Loucy (cell line): ENCODE results near the gene SLFN5.

ENCODE experiments used
- H2AFZ ChIP-seq: fragments of 200-600 bp; sonication (generic); 2 replicates; pipeline ENCODE4 v1.6.0; 2016; ENCODE audit warnings: antibody characterized with exemption, mild to moderate bottlenecking, low read length, moderate library complexity
- H3F3A ChIP-seq: fragments of 200-600 bp; 2 replicates; pipeline ENCODE4 v1.6.0; 2016; ENCODE audit warnings: antibody characterized with exemption, low read depth, mild to moderate bottlenecking
- H3K27me3 ChIP-seq: fragments of 200-600 bp; sonication (generic); 2 replicates; pipeline ENCODE4 v1.6.1; 2014; ENCODE audit warnings: low read length, mild to moderate bottlenecking; ENCODE audit not compliant: insufficient read depth, poor library complexity, severe bottlenecking
- H3K36me3 ChIP-seq: fragments of 200-600 bp; sonication (generic); 2 replicates; pipeline ENCODE4 v1.6.1; 2016; ENCODE audit warnings: low read length; ENCODE audit not compliant: insufficient read depth
- H3K4me1 ChIP-seq: fragments of 200-600 bp; sonication (generic); 2 replicates; pipeline ENCODE4 v1.5.1; 2014; ENCODE audit warnings: low read length, mild to moderate bottlenecking; ENCODE audit not compliant: insufficient read depth, poor library complexity, severe bottlenecking
- H3K4me2 ChIP-seq: fragments of 200-600 bp; sonication (generic); 2 replicates; pipeline ENCODE4 v1.6.0; 2014; ENCODE audit warnings: antibody characterized with exemption, low read length, low read depth, mild to moderate bottlenecking; ENCODE audit not compliant: poor library complexity, severe bottlenecking
- H3K4me3 ChIP-seq: fragments of 200-600 bp; sonication (generic); 2 replicates; pipeline ENCODE4 v1.5.1; 2014; ENCODE audit warnings: low read length, mild to moderate bottlenecking, mixed read lengths; ENCODE audit not compliant: poor library complexity, severe bottlenecking
- H3K79me2 ChIP-seq: fragments of 200-600 bp; sonication (generic); 2 replicates; pipeline ENCODE4 v1.6.1; 2014; ENCODE audit warnings: low read length; ENCODE audit not compliant: insufficient read depth
- H3K9ac ChIP-seq: fragments of 200-600 bp; sonication (generic); 2 replicates; pipeline ENCODE4 v1.6.0; 2014; ENCODE audit warnings: mild to moderate bottlenecking, low read depth, low read length, moderate library complexity; ENCODE audit not compliant: poor library complexity, severe bottlenecking
- H3K9me2 ChIP-seq: fragments of 200-600 bp; sonication (generic); replicated peaks from 2 replicates; pipeline ENCODE4 v1.6.1; 2016; ENCODE audit warnings: low read depth, low read length, mixed read lengths
- H3K9me3 ChIP-seq: fragments of 200-600 bp; sonication (generic); 2 replicates; pipeline ENCODE4 v1.6.1; 2014; ENCODE audit warnings: mild to moderate bottlenecking, antibody characterized with exemption, low read length, low read depth; ENCODE audit not compliant: insufficient read depth
- H4K20me1 ChIP-seq: fragments of 200-600 bp; sonication (generic); 2 replicates; pipeline ENCODE4 v1.6.0; 2014; ENCODE audit warnings: antibody characterized with exemption, low read length, mild to moderate bottlenecking; ENCODE audit not compliant: insufficient read depth, poor library complexity, severe bottlenecking
- EZH2phosphoT487 ChIP-seq: fragments of 200-600 bp; IDR thresholded peaks from 2 replicates; pipeline ENCODE4 v1.6.1; 2018; ENCODE audit warnings: antibody characterized with exemption, mild to moderate bottlenecking, moderate library complexity, borderline replicate concordance
- TF ChIP-seq, protein P1 (sequence below): fragments of 200-600 bp; sonication (generic); conservative IDR thresholded peaks from 2 replicates; pipeline ENCODE4 v1.5.1; 2014; ENCODE audit warnings: mild to moderate bottlenecking, antibody characterized with exemption, low read length

The SLFN5 gene

DNA sequence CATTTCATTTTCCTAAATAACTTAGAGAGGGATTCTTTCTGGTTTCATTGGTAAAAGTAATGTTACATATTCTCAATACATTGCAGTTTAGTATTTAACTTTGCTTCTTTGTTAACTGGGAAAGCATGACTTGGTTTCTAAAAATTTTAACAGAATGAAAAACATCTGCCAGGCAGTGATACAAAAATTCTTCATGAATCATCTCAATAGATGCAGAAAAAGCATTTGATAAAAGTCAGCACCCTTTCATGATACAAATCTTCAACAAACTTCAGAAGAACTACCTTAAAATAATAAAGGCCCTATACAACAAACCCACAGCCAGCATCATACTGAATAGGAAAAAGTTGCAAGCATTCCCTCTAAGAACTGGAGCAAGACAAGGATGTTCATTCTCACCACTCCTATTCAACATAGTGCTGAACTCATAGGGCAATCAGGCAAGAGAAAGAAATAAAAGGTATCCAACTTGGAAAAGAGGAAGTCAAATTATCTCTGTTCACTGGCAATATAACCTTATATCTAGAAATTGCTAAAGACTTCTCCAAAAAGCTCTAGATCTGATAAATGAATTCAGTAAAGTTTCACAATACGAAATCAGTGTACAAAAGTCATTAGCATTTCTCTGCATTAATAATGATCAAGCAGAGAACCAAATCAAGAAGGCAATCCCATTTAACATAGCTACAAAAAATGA, 50.4 kb downstream of the SLFN5 start:
- TF ChIP-seq, protein P1, sequence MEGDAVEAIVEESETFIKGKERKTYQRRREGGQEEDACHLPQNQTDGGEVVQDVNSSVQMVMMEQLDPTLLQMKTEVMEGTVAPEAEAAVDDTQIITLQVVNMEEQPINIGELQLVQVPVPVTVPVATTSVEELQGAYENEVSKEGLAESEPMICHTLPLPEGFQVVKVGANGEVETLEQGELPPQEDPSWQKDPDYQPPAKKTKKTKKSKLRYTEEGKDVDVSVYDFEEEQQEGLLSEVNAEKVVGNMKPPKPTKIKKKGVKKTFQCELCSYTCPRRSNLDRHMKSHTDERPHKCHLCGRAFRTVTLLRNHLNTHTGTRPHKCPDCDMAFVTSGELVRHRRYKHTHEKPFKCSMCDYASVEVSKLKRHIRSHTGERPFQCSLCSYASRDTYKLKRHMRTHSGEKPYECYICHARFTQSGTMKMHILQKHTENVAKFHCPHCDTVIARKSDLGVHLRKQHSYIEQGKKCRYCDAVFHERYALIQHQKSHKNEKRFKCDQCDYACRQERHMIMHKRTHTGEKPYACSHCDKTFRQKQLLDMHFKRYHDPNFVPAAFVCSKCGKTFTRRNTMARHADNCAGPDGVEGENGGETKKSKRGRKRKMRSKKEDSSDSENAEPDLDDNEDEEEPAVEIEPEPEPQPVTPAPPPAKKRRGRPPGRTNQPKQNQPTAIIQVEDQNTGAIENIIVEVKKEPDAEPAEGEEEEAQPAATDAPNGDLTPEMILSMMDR, result no peak
- TF ChIP-seq EZH2phosphoT487, result no peak
- Histone ChIP-seq H3K4me2 (no peak overlapping the region), H3F3A (no peaks in the 10 kb centered on the region), H3K4me3 (no peak overlapping the region), H3K4me1 (no peaks in the 10 kb centered on the region), H3K79me2 (no peaks in the 10 kb centered on the region), H3K9me3 (peaks cover 10% of the 10 kb centered on the region; the same call in 1 of the 2 replicates), H2AFZ (no peak overlapping the region), H3K9ac (no peak overlapping the region), H4K20me1 (no peaks in the 10 kb centered on the region), H3K9me2 (no peaks in the 10 kb centered on the region), H3K27me3 (peaks cover 26% of the 10 kb centered on the region), H3K36me3 (no peaks in the 10 kb centered on the region)

DNA sequence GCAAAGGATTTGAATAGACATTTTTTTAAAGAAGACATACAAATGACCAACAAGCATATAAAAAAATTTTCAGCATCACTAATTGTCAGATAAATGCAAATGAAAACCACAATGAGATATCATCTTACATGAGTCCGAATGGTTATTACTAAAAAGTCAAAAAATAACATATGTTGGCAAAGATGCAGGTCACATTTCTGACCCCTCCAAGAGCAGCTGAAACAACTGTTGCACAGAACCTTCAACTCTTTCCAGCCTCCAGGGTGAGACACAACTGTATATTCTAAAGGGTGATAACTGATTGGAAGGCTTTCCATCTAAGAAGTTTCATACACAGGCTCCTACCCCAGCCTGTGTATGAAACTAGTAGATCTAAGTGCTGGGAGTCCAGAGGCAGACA, 51.9 kb downstream of the SLFN5 start:
- H3K27me3 ChIP-seq, result peaks cover 18% of the 10 kb centered on the region
- H3K9me3 ChIP-seq, result peaks cover 10% of the 10 kb centered on the region; the same call in 1 of the 2 replicates
- no peak overlapping the region for H2AFZ ChIP-seq
- H3K4me3 ChIP-seq, result no peak overlapping the region
- H3F3A ChIP-seq, result no peaks in the 10 kb centered on the region
- H3K9ac ChIP-seq, result no peak overlapping the region
- no peaks in the 10 kb centered on the region for H3K79me2 ChIP-seq
- no peak overlapping the region for H3K4me2 ChIP-seq
- H3K9me2 ChIP-seq, result no peaks in the 10 kb centered on the region
- H3K36me3 ChIP-seq, result no peaks in the 10 kb centered on the region
- no peaks in the 10 kb centered on the region for H3K4me1 ChIP-seq
- TF ChIP-seq EZH2phosphoT487, result no peak
- TF ChIP-seq, protein P1, result no peak
- no peaks in the 10 kb centered on the region for H4K20me1 ChIP-seq

DNA sequence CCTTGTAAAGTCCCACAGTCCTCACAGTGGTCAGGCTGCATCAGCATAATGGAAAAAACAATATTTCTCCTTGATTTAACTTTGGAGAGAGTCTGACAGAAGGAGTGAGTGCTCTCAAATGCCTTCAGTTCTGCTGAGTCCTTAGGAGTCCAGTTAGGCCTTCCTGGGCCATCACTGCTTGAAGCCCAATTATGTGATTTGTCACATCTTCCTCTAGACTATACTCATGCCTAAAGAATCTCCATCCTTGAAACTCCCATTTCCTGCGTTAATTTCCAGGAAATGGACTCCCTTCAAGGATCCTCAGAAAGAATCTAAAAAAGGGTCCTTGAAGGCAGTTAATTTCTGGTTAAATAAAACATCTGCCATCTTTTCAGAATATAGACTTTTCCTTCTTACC, 52.8 kb downstream of the SLFN5 start:
- TF ChIP-seq, protein P1, result no peak
- no peak for TF ChIP-seq EZH2phosphoT487
- H2AFZ ChIP-seq, result no peak overlapping the region

More for the DNA sequence above, 52.8 kb downstream of the SLFN5 start:
- H3K9me3 ChIP-seq, result peaks cover 11% of the 10 kb centered on the region
- H3K79me2 ChIP-seq, result no peaks in the 10 kb centered on the region
- no peaks in the 10 kb centered on the region for H3K9me2 ChIP-seq
- no peaks in the 10 kb centered on the region for H3K4me1 ChIP-seq
- no peaks in the 10 kb centered on the region for H3F3A ChIP-seq
- no peaks in the 10 kb centered on the region for H4K20me1 ChIP-seq
- peaks cover 11% of the 10 kb centered on the region for H3K27me3 ChIP-seq
- H3K4me2 ChIP-seq, result no peak overlapping the region
- no peak overlapping the region for H3K4me3 ChIP-seq
- no peaks in the 10 kb centered on the region for H3K36me3 ChIP-seq
- no peak overlapping the region for H3K9ac ChIP-seq
